Thoracic aorta (tissue), 2 donors: ENCODE results near the gene CD101. TPM values are rescaled to one million over a fixed set of nuclear protein-coding genes. Genes with fewer than 3 reads are reported as not detected.

ENCODE experiments used
- ATAC-seq: fragments of 150-250 bp; one replicate; pipeline ENCODE4 v1.8.0; 2017; ENCODE audit warnings: low read depth; ENCODE audit not compliant: insufficient number of reproducible peaks, low FRiP score
- DNase-seq: peaks from one replicate; pipeline ENCODE4 v3.0.0-alpha.2; 2020; ENCODE audit warnings: low spot score
- H3K27ac ChIP-seq, 2 donors: fragments of 200-600 bp; sonication (generic); 1 replicate in 1 of 2; 2 replicates in 1 of 2; pipeline ENCODE4 v1.5.1; 2016; ENCODE audit warnings: mild to moderate bottlenecking in 2 of 2, moderate library complexity in 2 of 2
- H3K27me3 ChIP-seq: fragments of 200-600 bp; sonication (generic); replicated peaks from 2 replicates; pipeline ENCODE4 v1.6.0; 2016; ENCODE audit warnings: mild to moderate bottlenecking; ENCODE audit not compliant: insufficient read depth
- H3K36me3 ChIP-seq: fragments of 200-600 bp; sonication (generic); one replicate; pipeline ENCODE4 v1.5.1; 2016
- H3K4me1 ChIP-seq, 2 donors: fragments of 200-600 bp; sonication (generic); 1 replicate in 1 of 2; 2 replicates in 1 of 2; pipeline versions ENCODE4 v1.5.1 to v1.6.0; 2016; ENCODE audit warnings: low read depth in 2 of 2, mild to moderate bottlenecking in 1 of 2; ENCODE audit not compliant: control insufficient read depth in 1 of 2
- H3K4me3 ChIP-seq: fragments of 200-600 bp; sonication (generic); 2 replicates; pipeline ENCODE4 v1.5.1; 2016; ENCODE audit warnings: mild to moderate bottlenecking
- H3K9me3 ChIP-seq: fragments of 200-600 bp; sonication (generic); 2 replicates; pipeline ENCODE4 v1.5.1; 2016
- total RNA-seq, 2 donors: library from RNA; depleted of rRNA; stranded (reverse); fragments of >200 nt; gene quantifications; one replicate each; pipeline versions ENCODE4 v1.1.0 to v1.2.3, GENCODE V29; 2016
- TF ChIP-seq, protein P1 (sequence below): fragments of 200-600 bp; sonication (generic); IDR thresholded peaks from one replicate; pipeline ENCODE4 v1.5.1; 2019; ENCODE audit warnings: antibody characterized with exemption

Gene CD101
- total RNA-seq, 2 donors from 2014 or later, result 0.85 to 1.8 TPM

DNA sequence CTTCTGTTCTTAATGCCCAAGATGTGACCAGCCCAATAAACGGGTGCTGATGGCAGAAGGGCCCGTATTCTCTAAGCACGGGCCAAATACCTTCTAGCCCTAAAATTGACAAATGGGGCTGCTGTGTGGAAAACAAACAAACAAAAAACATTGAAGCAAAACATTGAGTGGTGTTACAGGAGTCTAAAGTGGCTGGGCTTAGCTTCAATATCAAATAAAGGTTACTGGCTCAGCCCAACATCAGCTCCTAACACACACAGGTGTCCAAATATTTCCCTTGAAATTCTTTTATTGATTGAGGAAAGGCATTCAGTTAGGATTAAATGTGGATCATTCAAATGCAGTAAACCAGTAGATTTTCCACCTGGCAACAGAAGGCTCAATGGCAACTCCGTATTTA is 45.2 kb downstream of the CD101 start:
- Histone ChIP-seq H3K27ac (no peak overlapping the region), H3K36me3 (no peaks in the 10 kb centered on the region), H3K27me3 (no peaks in the 10 kb centered on the region), H3K4me3 (no peak overlapping the region), H3K4me1 (peaks cover 0 to 3% of the 10 kb centered on the region in 2 donors), H3K9me3 (no peaks in the 10 kb centered on the region)
- no peak for ATAC-seq
- TF ChIP-seq, protein P1, sequence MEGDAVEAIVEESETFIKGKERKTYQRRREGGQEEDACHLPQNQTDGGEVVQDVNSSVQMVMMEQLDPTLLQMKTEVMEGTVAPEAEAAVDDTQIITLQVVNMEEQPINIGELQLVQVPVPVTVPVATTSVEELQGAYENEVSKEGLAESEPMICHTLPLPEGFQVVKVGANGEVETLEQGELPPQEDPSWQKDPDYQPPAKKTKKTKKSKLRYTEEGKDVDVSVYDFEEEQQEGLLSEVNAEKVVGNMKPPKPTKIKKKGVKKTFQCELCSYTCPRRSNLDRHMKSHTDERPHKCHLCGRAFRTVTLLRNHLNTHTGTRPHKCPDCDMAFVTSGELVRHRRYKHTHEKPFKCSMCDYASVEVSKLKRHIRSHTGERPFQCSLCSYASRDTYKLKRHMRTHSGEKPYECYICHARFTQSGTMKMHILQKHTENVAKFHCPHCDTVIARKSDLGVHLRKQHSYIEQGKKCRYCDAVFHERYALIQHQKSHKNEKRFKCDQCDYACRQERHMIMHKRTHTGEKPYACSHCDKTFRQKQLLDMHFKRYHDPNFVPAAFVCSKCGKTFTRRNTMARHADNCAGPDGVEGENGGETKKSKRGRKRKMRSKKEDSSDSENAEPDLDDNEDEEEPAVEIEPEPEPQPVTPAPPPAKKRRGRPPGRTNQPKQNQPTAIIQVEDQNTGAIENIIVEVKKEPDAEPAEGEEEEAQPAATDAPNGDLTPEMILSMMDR, result no peak
- DNase-seq, result no peak

DNA sequence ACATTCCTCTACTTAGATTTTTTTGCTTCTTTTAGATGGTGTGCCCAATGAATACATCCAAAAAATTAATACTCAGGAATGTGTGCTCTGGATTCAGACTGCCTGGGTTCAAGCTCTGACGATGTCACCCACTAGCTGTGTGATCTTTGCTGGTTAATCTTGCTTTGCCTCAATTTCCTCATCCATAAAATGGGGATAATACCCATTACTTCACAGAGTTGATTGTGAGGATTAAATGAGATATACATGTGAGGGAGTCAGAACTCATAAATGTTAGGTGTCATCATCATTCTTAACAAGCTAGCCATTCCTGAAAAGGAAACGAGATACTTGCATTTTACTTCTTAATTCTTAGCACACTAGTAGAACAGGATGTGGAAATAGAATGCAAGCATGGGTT is 45.7 kb downstream of the CD101 start:
- Histone ChIP-seq H3K4me1 (peaks cover 0 to 3% of the 10 kb centered on the region in 2 donors), H3K27ac (no peak overlapping the region), H3K36me3 (no peaks in the 10 kb centered on the region), H3K4me3 (no peak overlapping the region), H3K27me3 (no peaks in the 10 kb centered on the region), H3K9me3 (no peaks in the 10 kb centered on the region)
- DNase-seq (no peak), ATAC-seq (no peak)
- TF ChIP-seq, protein P1, result no peak

DNA sequence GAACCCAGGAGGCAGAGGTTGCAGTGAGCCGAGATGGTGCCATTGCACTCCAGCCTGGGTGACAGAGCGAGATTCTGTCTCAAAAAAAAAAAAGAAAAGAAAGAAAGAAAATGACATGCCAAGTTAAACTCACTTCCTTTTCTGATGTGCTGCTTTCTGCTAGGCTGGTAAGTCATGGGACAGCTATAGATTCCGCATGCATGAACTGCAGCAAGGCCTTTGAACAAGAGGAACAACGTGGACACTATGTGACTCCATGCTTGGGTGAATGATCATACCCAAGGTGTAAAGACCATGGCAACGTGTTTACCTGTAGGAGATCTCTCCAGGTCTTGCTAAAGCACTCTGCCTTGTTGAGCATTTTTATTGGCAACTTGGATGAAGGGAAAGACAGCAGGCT is 48.3 kb downstream of the CD101 start:
- Histone ChIP-seq H3K4me1 (peaks cover 0 to 3% of the 10 kb centered on the region in 2 donors), H3K4me3 (no peak overlapping the region), H3K27me3 (no peaks in the 10 kb centered on the region), H3K36me3 (no peaks in the 10 kb centered on the region), H3K9me3 (no peaks in the 10 kb centered on the region), H3K27ac (no peak overlapping the region)
- no peak for DNase-seq
- TF ChIP-seq, protein P1, result no peak
- no peak for ATAC-seq

DNA sequence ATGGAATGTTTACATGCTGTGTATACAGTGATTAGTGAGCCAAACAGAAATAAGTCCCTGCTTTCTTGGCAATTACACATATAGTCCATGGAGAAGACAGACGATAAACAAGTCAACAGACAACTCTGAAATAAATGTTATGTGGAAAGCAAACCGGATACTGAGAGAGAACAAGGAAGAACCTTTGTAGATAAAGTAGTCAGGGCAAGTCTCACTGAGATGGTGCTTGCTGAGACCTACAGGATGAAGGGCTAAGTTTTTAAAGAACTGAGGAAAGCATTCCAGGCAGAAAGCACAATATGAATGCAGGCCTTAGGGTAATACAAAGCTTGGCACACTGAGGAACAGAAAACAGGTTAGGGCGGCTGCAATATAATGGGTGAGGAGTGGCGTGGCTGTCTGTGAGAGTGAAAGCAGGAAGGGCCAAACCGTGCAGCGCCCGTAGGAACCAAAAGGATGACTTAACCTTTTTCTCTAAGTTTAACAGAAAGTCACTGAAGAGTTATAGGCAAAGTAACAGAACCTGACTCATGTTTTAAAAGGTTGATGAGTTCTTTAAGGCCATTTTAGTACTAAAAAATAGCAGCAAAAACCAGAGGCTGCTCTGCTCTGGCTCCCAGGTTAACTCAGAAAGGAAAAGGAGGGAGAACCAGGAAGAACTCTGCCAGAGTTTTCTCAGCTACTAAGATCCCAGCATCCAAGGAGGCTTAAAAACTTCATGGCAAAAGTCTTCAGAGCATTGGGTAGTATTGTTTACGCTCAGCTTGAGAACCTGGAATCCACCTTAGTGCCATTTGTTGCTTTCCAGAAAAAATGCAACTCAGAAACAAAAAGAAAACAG is 49.9 kb downstream of the CD101 start:
- no peak for ATAC-seq
- Histone ChIP-seq H3K27me3 (no peaks in the 10 kb centered on the region), H3K27ac (peak overlapping the region in 1 of 2 donors; percentile 39), H3K4me1 (peaks cover 0 to 3% of the 10 kb centered on the region in 2 donors), H3K36me3 (no peaks in the 10 kb centered on the region), H3K4me3 (peak overlapping the region; percentile 46), H3K9me3 (no peaks in the 10 kb centered on the region)
- DNase-seq, result no peak
- TF ChIP-seq, protein P1, result no peak

DNA sequence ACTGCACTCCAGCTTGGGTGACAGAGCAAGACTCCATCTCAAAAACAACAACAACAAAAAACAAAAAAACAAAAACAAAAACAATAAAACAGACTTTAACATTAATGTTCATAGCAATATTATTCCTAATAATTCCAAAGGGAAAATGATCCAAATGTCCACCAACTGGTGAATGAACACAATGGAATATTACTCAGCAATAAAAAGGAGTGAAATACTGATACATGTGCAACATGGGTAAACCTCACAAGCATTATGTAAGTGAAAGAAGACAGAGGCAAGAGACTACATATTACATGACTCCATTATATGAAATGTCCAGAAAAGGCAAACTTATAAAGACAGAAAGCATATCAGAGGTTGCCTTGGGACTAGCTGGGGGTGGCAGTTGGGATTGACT is 52.5 kb downstream of the CD101 start:
- Histone ChIP-seq H3K36me3 (no peaks in the 10 kb centered on the region), H3K27me3 (no peaks in the 10 kb centered on the region), H3K4me1 (peaks cover 0 to 4% of the 10 kb centered on the region in 2 donors), H3K9me3 (no peaks in the 10 kb centered on the region), H3K4me3 (no peak overlapping the region), H3K27ac (no peak overlapping the region)
- TF ChIP-seq, protein P1, result no peak
- no peak for ATAC-seq
- DNase-seq, result no peak
